HG03045 (cell line): ENCODE measurements around the gene DUSP11.
A peak's percentile ranks its signal among the peaks of the same experiment; 100 is the strongest.
"Not testable (repeated sequence)": the region's sequence is repeated elsewhere in the genome, so short reads cannot be mapped to it uniquely, and the experiment has no call there.

ENCODE experiments used
- ATAC-seq: cut with Tn5 transposase; IDR thresholded peaks from one replicate; pipeline ENCODE4 v1.9.1; 2021; ENCODE audit warnings: mild to moderate bottlenecking, moderate library complexity; ENCODE audit not compliant: unreplicated experiment

Gene DUSP11

GRCh38 chr2:73779467-73780236, at the start of gene DUSP11:
DUSP11 (minus strand) TSS chr2:73780103; CDS start chr2:73779974, 129 bp downstream.
- ATAC-seq = peak; percentile 99

- peak; percentile 94 for ATAC-seq
These were observed 49.1 kb upstream of the DUSP11 start, which contains the start of gene STAMBP for GRCh38 chr2:73828818-73829570. STAMBP (plus strand) TSS chr2:73828961; CDS start chr2:73830857, 1,896 bp downstream.

GRCh38 chr2:73828389-73828817, 48.5 kb upstream of the DUSP11 start:
- no peak for ATAC-seq

GRCh38 chr2:73827660-73828388, 47.9 kb upstream of the DUSP11 start:
- ATAC-seq = no peak

GRCh38 chr2:73827018-73827417, 47.1 kb upstream of the DUSP11 start:
- ATAC-seq = no peak

- ATAC-seq = no peak
These were observed 45.5 kb upstream of the DUSP11 start for GRCh38 chr2:73825408-73825807.

- ATAC-seq = no peak
These were observed 44.1 kb upstream of the DUSP11 start for GRCh38 chr2:73823916-73824523.

- ATAC-seq = no peak
These were observed 43.5 kb upstream of the DUSP11 start for GRCh38 chr2:73823416-73823815.

- no peak for ATAC-seq
These were observed 43.1 kb upstream of the DUSP11 start for GRCh38 chr2:73822991-73823390.

GRCh38 chr2:73822276-73822675, 42.4 kb upstream of the DUSP11 start:
- ATAC-seq = no peak

- no peak for ATAC-seq
These were observed 41.8 kb upstream of the DUSP11 start for GRCh38 chr2:73821669-73822068.

- ATAC-seq = peak; percentile 89
These were observed 41.3 kb upstream of the DUSP11 start for GRCh38 chr2:73821227-73821626.

GRCh38 chr2:73818296-73818695, 38.4 kb upstream of the DUSP11 start:
- ATAC-seq = no peak

- no peak for ATAC-seq
These were observed 32.7 kb upstream of the DUSP11 start for GRCh38 chr2:73812635-73813034.

- no peak for ATAC-seq
These were observed 32.0 kb upstream of the DUSP11 start for GRCh38 chr2:73811878-73812277.

GRCh38 chr2:73783883-73784282, 4.0 kb upstream of the DUSP11 start, which contains the start of gene C2orf78:
C2orf78 (plus strand) TSS chr2:73784183; CDS start chr2:73784310, 127 bp downstream.
- not testable (repeated sequence) for ATAC-seq

GRCh38 chr2:73783402-73783801, 3.5 kb upstream of the DUSP11 start:
- ATAC-seq = not testable (repeated sequence)

- ATAC-seq = no peak
These were observed 307 bp upstream of the DUSP11 start for GRCh38 chr2:73780237-73780582.

- ATAC-seq = not testable (repeated sequence)
These were observed 936 bp downstream of the DUSP11 start for GRCh38 chr2:73778867-73779466.

- no peak for ATAC-seq
These were observed 2.9 kb downstream of the DUSP11 start for GRCh38 chr2:73776869-73777519.
